Duodenal mucosa (tissue), 2 donors: ENCODE measurements around the gene MAD1L1.

Experiments
- H3K27ac ChIP-seq: one replicate; pipeline ENCODE4 v1.7.0; 2013; ENCODE audit warnings: low read depth, low read length
- H3K27me3 ChIP-seq, 2 donors: one replicate each; pipeline ENCODE4 v1.7.0; 2013; ENCODE audit warnings: low read length in 2 of 2, control low read depth in 1 of 2; ENCODE audit not compliant: insufficient read depth in 2 of 2, control insufficient read depth in 1 of 2
- H3K36me3 ChIP-seq, 2 donors: one replicate each; pipeline ENCODE4 v1.7.0; 2013; ENCODE audit warnings: low read length in 2 of 2, control low read depth in 1 of 2; ENCODE audit not compliant: insufficient read depth in 2 of 2, control insufficient read depth in 1 of 2
- H3K4me1 ChIP-seq, 2 donors: one replicate each; pipeline ENCODE4 v1.7.0; 2013; ENCODE audit warnings: low read length in 2 of 2, control low read depth in 1 of 2; ENCODE audit not compliant: insufficient read depth in 2 of 2, control insufficient read depth in 1 of 2
- H3K4me3 ChIP-seq, 2 donors: one replicate each; pipeline ENCODE4 v1.7.0; 2013; ENCODE audit warnings: low read length in 2 of 2, low read depth in 1 of 2
- H3K9ac ChIP-seq, 2 donors: one replicate each; pipeline ENCODE4 v1.7.0; 2013; ENCODE audit warnings: low read length in 2 of 2, low read depth in 1 of 2
- H3K9me3 ChIP-seq, 2 donors: one replicate each; pipeline ENCODE4 v1.7.0; 2013; ENCODE audit warnings: low read length in 2 of 2, control low read depth in 1 of 2; ENCODE audit not compliant: control insufficient read depth in 1 of 2

The MAD1L1 gene

GRCh38 chr7:2017481-2017891 is 215.3 kb downstream of the MAD1L1 start:
- H3K4me1 ChIP-seq: no peaks in the 10 kb centered on the region
- H3K9me3 ChIP-seq: no peaks in the 10 kb centered on the region
- no peaks in the 10 kb centered on the region for H3K27me3 ChIP-seq
- H3K9ac ChIP-seq: no peak overlapping the region
- no peak overlapping the region for H3K4me3 ChIP-seq
- H3K36me3 ChIP-seq: peaks cover 0 to 8% of the 10 kb centered on the region in 2 donors
- no peak overlapping the region for H3K27ac ChIP-seq

- H3K9ac ChIP-seq: no peak overlapping the region
- no peak overlapping the region for H3K27ac ChIP-seq
- H3K27me3 ChIP-seq: no peaks in the 10 kb centered on the region
- no peaks in the 10 kb centered on the region for H3K9me3 ChIP-seq
- H3K4me1 ChIP-seq: no peaks in the 10 kb centered on the region
- H3K4me3 ChIP-seq: no peak overlapping the region
- H3K36me3 ChIP-seq: peaks cover 0 to 12% of the 10 kb centered on the region in 2 donors
Measured at GRCh38 chr7:2016761-2017480, 215.8 kb downstream of the MAD1L1 start.

GRCh38 chr7:2016021-2016631 is 216.6 kb downstream of the MAD1L1 start:
- Histone ChIP-seq H3K27me3 (no peaks in the 10 kb centered on the region), H3K9me3 (no peaks in the 10 kb centered on the region), H3K9ac (no peak overlapping the region), H3K4me3 (no peak overlapping the region), H3K4me1 (no peaks in the 10 kb centered on the region), H3K36me3 (peaks cover 0 to 12% of the 10 kb centered on the region in 2 donors), H3K27ac (no peak overlapping the region)

GRCh38 chr7:2015251-2015871 is 217.4 kb downstream of the MAD1L1 start:
- Histone ChIP-seq H3K9ac (no peak overlapping the region), H3K4me3 (no peak overlapping the region), H3K9me3 (no peaks in the 10 kb centered on the region), H3K27me3 (no peaks in the 10 kb centered on the region), H3K36me3 (peaks cover 0 to 12% of the 10 kb centered on the region in 2 donors), H3K4me1 (no peaks in the 10 kb centered on the region), H3K27ac (no peak overlapping the region)

GRCh38 chr7:2014391-2015241 is 218.1 kb downstream of the MAD1L1 start:
- Histone ChIP-seq H3K36me3 (peaks cover 0 to 12% of the 10 kb centered on the region in 2 donors), H3K9ac (no peak overlapping the region), H3K4me1 (no peaks in the 10 kb centered on the region), H3K27ac (no peak overlapping the region), H3K27me3 (no peaks in the 10 kb centered on the region), H3K9me3 (no peaks in the 10 kb centered on the region), H3K4me3 (no peak overlapping the region)

- Histone ChIP-seq H3K4me1 (no peaks in the 10 kb centered on the region), H3K36me3 (peaks cover 0 to 12% of the 10 kb centered on the region in 2 donors), H3K9ac (no peak overlapping the region), H3K9me3 (no peaks in the 10 kb centered on the region), H3K27me3 (no peaks in the 10 kb centered on the region), H3K4me3 (no peak overlapping the region), H3K27ac (no peak overlapping the region)
Measured at GRCh38 chr7:2013381-2014311, 219.1 kb downstream of the MAD1L1 start.

- no peak overlapping the region for H3K4me3 ChIP-seq
- peaks cover 0 to 12% of the 10 kb centered on the region in 2 donors for H3K36me3 ChIP-seq
- H3K4me1 ChIP-seq: no peaks in the 10 kb centered on the region
- H3K27ac ChIP-seq: no peak overlapping the region
- no peak overlapping the region for H3K9ac ChIP-seq
- H3K9me3 ChIP-seq: no peaks in the 10 kb centered on the region
- H3K27me3 ChIP-seq: no peaks in the 10 kb centered on the region
Measured at GRCh38 chr7:2012981-2013380, 219.8 kb downstream of the MAD1L1 start.

- no peaks in the 10 kb centered on the region for H3K9me3 ChIP-seq
- H3K9ac ChIP-seq: no peak overlapping the region
- H3K4me3 ChIP-seq: no peak overlapping the region
- peaks cover 0 to 12% of the 10 kb centered on the region in 2 donors for H3K36me3 ChIP-seq
- no peak overlapping the region for H3K27ac ChIP-seq
- no peaks in the 10 kb centered on the region for H3K4me1 ChIP-seq
- no peaks in the 10 kb centered on the region for H3K27me3 ChIP-seq
Measured at GRCh38 chr7:2012044-2012900, 220.5 kb downstream of the MAD1L1 start.
